Measurements from ENCODE around the gene ARNT2. TPM values are rescaled to one million over a fixed set of nuclear protein-coding genes. Genes with fewer than 3 reads are reported as not detected.

Gene ARNT2
- total and polyA plus RNA-seq, 12 donors, result 0.71 to 6.7 (median 4.0) TPM

DNA sequence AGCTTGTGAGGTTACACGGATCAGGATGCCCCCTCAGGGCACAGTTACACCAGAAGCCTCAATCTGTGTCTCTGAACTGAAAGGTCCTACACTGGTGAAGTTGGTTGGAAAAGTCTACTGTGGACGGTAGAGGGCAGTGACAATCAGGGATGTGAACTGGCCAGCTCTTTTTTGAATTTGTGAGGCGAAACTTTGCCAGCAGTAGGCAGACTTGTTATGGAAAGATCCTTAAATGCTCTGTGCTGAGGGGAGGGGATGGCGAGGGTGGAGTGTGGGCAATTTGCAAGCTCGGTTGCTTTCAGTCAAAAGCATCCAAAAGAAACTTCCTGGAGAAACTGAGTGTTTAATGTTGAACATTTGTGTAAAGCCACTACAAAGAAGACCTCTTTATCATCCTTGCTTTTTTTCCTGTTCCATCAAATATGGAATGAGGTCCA is 163.6 kb downstream of the ARNT2 start:
- peak; percentile 63 to 88 (median 83) for ATAC-seq
- 1 to 2% methylated on average over 5 of the region's 5 CpGs for WGBS, 2 donors
- H3K27me3 ChIP-seq, result peaks cover 0 to 9% (median 0%) of the 10 kb centered on the region in 7 donors
- intact Hi-C loops (cut with DNase I), result loop anchor here (1.0 to 10.0 kb wide), 8 partner anchors 110 to 405 kb away; partner anchors contain the start of gene CEMIP (in 6 of the 10)
- H3K9me3 ChIP-seq, result no peaks in the 10 kb centered on the region
- peak; percentile 41 to 80 (median 71) for TF ChIP-seq CTCF (IDR thresholded peaks at IDR 0.05)
- H3K36me3 ChIP-seq, result no peaks in the 10 kb centered on the region
- H3K4me3 ChIP-seq, result no peak overlapping the region
- no peak overlapping the region for H3K27ac ChIP-seq
- DNase-seq, result peak in 1 of 2 donors; percentile 64
- H3K4me1 ChIP-seq, result peaks cover 0 to 8% (median 0%) of the 10 kb centered on the region in 9 donors

DNA sequence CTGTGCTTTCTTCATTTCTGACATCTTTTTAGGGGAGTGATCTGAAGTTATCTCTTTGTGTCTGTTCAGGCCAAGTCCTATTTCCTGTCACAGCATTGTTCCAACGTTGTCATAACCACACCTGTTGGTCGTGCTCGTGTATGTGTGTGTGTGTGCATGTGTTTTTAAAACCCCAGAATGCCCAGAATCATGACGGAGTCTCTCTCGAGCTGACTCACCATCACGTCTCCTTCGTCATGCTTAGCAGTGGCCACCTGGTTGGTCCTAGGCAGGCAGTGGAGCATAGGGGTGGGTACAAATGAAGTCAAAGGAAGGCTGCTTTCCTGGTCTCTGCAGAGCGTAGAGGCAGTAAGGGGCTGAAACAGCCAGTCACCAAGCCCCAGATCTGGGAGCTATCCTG is 164.1 kb downstream of the ARNT2 start:
- WGBS, 2 donors, result 72 to 81% methylated on average over 8 of the region's 8 CpGs
- no peaks in the 10 kb centered on the region for H3K36me3 ChIP-seq
- DNase-seq, result no peak

GRCh38 chr15:80568876-80569605 is 164.9 kb downstream of the ARNT2 start:
- intact Hi-C loops (cut with DNase I), result loop anchor here (5.0 to 10.0 kb wide), 5 partner anchors 112 to 403 kb away; partner anchors contain the start of gene CEMIP (in 5 of the 10)

More for the DNA sequence above, 164.1 kb downstream of the ARNT2 start:
- H3K4me3 ChIP-seq, result no peak overlapping the region
- intact Hi-C loops (cut with DNase I), result loop anchor here (5.0 to 10.0 kb wide), 5 partner anchors 111 to 404 kb away; partner anchors contain the start of gene CEMIP (in 5 of the 10)
- no peaks in the 10 kb centered on the region for H3K9me3 ChIP-seq
- TF ChIP-seq CTCF (IDR thresholded peaks at IDR 0.05), result no peak
- H3K27ac ChIP-seq, result no peak overlapping the region
- H3K27me3 ChIP-seq, result peaks cover 0 to 9% (median 0%) of the 10 kb centered on the region in 7 donors
- ATAC-seq, result no peak
- H3K4me1 ChIP-seq, result peaks cover 0 to 8% (median 0%) of the 10 kb centered on the region in 9 donors

More at GRCh38 chr15:80568876-80569605, 164.9 kb downstream of the ARNT2 start:
- no peak overlapping the region for H3K27ac ChIP-seq
- no peak for ATAC-seq
- H3K36me3 ChIP-seq, result no peaks in the 10 kb centered on the region
- peaks cover 0 to 9% (median 0%) of the 10 kb centered on the region in 7 donors for H3K27me3 ChIP-seq
- 74 to 78% methylated on average over 20 of the region's 20 CpGs for WGBS, 2 donors
- no peak for DNase-seq
- no peak for TF ChIP-seq CTCF (IDR thresholded peaks at IDR 0.05)
- H3K4me3 ChIP-seq, result no peak overlapping the region
- H3K9me3 ChIP-seq, result no peaks in the 10 kb centered on the region
- peaks cover 0 to 8% (median 0%) of the 10 kb centered on the region in 9 donors for H3K4me1 ChIP-seq
